GM21619 (cell line): ENCODE data around the gene MCM9.
A peak's percentile ranks its signal among the peaks of the same experiment; 100 is the strongest.

Experiments
- ATAC-seq: cut with Tn5 transposase; IDR thresholded peaks from one replicate; pipeline ENCODE4 v1.9.1; 2021; ENCODE audit not compliant: unreplicated experiment

The MCM9 gene

DNA sequence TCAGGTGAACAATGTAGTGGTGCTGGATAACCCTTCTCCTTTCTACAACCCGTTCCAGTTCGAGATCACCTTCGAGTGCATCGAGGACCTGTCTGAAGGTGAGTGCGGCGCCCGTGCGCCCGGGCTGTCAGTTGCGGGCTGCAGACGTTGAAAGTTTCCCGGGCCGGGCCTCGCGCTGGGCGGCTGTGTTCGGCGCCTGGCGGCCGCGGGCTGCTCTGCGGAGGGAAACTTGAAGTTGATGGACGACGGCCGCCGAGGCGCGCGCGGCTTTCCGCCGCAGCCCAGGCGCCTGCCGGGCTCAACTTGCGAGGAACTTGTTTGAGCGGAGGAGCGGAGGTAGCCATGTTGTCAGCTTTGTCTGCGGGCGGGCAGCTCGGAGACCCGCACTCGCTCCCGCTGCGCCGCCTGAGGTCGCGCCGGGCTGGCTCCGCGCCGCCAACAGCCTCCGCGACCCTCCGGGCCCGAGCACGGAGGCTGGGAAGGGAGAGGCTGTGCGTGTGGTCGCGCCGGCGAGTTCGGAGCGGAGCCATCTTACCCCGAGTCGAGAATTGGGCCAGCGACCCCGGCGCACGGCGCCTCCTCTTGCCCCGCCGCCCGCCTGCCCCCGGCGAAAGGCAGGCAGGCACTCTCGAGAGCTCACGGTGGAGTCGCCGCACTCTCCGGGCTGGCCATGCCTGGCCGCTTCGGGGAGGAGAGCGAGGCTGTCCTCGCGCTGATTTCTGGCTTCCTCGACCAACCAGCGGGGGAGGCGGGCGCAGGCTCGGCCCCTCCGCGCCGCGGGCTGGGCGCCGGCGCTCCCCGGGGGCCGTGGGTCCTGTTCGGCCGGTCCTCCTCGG is 40.3 kb downstream of the MCM9 start:
- ATAC-seq: peak; percentile 35

DNA sequence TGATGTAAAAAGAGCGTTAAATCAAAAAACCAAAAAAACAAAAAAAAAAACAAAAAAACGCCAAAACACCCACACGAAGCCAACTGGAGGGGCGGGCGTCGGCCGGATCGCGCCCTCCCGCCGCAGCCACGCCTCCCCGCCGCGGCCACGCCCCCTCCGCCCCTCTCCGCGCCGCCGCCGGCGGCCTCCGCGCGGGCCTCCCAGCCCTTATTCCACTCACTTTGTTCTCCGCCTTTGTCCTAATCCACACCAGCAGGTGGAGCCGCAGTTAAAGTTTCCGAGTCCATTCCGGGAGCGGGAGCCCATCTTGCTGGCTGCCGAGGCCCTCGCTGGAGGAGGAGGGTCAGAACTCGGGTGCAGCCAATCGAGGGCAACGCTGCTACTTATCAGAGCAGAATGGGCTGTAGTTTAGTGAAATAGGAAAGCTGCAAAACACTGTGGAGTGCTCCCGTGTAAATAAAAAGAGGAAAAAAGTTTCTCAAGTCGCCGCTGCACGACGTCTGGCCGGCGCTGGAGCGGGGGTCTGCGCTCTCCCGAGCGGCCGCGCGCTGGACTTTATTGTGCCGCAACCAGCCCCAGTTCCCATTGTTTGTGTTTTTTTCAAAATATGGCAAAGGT is 41.0 kb downstream of the MCM9 start, which contains the start of gene ASF1A:
Gene ASF1A (plus strand): TSS at position 346 of the 618 bp plus-strand sequence. CDS start 262 bp downstream, at position 608.
- ATAC-seq: peak; percentile 70

DNA sequence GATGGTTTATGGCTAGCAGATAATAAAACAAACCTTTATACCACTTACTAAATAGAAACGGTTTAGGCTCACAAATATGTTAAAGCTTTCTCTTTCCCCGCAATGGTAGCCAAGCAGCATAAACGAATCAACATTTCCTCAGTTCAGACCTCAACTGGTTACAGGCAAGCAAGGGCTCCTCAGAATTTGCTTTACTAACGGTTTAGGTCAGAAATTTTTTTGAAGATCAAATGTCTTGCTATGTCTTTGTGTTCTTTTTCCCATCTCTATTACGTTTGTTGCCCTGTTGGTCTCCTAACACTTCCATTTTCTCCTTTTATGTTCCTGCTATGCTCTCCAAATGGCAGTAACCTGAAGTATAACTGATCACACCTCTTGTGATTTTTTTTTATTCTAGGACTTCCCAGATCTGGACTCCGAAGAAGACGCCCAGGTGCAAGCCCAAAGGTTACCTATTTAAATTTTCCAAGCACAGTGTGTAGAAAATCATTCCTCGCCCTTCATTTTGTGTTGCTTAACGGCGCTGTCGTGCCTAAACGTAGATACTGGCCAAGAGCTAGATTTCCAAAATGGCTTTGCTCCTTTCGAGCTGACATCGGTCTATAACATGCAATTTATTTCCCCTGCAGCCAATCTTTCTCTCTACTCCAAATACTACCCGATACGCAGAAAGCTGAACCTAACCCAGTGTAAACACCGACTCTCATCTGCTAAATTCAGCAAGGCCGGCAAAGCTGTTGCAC is 41.7 kb downstream of the MCM9 start:
- no peak for ATAC-seq

DNA sequence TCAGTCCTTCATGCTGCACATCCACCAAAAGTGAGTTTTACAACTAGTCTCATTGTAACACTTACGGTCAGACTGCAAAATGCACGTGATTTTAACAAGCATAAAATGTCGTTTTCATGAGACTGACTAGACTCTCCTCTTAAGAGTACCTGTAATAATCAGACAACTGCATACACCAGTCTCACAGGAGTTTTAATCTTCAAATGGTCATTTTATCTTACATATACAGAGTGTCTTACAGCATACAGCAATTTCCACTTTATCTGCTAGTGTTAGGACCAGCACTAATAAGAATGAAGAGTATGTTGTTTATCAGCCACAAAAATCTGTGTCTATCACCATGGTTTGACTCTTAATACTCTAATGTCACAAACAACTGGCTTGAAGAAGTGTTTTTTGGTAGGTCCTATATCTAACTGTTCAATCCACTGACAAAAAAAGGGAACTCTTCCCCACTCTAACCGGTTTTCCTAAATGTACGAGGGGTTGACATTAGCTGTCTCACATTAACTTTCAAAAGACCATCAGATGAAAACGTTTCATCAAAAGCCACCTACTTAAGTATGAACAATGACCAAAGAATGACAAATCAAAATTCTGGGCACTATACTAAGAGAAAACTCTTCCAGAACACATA is 42.5 kb downstream of the MCM9 start:
- ATAC-seq: no peak

DNA sequence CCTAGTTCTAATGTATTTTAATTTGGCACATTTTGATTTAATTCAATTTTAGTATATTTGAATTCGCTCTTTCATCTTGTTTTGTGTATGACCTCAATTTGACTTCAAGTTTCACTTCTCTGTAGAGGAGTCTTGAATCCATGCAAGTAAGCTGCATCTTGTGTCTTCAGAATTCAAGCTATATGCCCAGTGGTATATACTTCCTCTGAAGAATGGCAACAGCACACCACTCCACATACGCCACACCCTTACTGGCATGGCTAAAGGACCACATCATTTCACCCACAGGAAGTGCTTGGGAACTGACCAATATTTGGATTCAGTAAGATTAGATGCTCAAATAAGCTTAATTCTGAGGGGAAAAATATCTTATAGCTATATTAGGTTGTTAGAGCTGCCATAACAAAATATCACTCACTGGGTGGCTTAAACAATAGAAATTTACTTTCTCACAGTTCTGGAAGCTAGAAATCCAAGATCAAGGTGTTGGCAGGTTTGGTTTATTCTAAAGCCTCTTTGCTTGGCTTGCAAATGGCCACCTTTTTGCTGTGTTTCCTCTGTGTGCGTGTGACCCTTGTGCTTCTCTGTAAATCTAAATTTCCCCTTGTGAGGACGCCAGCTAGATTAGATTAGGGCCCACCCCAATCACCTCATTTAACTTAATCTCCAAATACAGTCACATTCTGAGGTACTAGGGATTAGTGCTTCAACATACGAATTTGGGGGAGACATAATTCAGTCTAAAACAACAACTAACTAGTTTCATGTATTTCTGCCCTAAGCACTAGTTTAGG is 43.8 kb downstream of the MCM9 start:
- no peak for ATAC-seq

DNA sequence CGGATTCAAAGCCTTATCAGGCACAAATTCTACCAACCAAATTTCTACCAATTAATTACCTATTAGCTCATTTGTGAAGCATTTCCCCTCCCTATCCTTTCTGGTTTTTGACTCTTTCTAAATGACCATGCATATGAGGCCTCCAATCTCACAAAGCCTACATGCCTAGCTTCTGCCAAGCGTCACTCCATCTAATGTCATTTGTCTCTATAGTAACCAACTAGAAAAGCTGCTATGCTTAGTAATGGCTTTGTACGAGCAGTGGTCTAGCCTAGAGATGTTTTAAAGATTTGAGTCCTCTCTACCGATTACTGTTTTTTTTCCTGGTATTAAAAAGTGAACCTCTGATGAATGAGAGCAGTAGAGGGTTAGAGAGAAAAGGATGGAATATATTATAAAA is 45.8 kb downstream of the MCM9 start:
- no peak for ATAC-seq

DNA sequence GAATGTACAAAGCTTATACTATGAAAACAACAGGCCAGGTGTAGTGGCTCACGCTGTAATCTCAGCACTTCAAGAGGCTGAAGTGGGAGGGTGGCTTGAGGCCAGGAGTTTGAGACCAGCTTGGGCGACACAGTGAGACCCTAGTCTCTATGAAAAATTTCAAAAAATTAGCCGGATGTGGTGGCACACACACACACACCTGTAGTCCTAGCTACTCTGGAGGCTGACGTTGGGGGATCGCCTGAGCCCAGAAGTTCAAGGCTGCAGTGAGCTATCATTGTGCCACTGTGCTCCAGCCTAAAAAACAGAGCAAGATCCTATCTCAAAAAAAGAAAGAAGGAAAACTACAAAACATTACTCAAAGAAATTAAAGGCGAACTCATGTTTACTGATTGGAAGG is 48.3 kb downstream of the MCM9 start:
- no peak for ATAC-seq

DNA sequence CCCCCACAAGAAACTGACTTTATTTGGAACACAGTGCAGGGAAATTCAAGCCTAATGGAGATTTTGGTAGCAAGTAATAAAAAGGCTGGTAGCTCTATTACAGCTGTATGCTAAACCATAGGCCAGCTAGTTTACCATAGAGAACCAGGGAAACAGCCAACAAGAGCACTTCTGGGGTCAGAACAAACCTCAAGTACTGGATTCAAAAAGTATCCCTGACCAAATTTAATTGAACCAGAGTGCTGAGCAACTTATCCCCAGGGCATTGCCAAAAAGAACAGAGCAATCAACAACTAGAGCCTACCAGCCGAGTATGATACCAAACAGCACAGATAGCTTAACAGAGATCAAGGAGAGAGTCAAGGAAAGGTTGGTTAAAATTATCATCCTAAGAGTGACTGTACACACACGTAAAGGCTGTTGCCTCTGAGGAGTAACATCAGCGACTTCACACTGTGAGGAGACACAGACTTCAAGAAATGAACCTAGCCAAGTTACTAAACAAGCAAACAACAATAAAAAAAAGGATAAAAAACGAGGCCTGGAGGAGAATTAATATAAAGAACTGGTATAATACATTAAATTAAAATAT is 52.5 kb downstream of the MCM9 start:
- no peak for ATAC-seq

DNA sequence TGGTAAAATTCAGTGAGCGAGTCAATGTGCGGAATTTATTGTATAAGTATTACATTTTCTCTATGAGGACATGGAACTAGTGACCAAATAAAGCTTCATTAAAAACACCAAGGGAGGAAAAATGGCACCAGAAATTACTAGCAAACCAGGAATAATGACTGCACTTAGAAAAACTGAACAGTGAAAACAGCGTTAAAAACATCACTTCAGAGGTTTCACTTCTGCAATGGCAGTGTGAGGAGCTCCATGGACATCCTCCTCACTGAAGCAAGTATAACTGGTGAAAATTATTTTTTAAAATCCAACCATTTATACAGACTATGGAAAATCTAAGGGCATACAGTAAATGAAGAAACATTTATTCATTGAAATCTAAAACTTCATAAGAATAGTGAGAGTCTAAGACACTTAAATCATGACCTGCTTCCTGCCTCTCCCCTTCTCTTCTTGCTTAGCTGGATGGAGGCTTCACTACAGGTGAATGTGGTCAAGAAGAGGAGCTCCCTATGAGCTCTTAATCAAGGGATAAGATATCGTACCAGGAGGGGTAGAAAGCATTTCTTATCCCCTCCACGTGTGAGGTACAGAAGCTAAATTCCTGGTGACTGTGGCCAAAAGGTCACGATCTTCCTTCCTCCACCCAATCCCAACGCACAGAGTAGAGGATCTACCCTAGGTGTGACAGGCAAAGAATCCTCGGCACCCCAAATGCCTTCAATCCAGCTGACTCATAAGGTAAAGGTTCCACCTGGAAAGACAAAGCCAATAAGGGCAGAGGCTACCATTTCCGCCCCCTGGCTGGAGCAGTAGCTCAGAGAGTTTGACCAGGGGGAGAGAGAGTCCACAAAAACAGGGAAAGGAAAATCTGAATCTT is 53.3 kb downstream of the MCM9 start:
- peak; percentile 84 for ATAC-seq

DNA sequence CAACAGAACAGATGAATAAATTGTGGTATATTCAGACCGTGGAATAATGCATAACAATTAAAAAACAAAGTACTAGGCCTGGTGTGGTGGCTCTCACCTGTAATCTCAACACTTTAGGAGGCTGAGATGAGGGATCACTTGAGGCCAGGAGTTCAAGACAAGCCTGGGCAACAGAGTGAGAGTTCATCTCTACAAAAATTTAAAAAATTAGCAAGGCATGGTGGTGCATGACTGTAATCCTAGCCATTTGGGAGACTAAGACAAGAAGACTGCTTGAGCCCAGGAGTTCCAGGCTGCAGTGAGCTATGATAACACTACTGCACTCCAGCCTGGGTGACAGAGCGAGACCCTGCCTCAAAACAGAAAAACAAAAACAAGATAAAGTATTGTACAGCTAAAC is 57.2 kb downstream of the MCM9 start:
- no peak for ATAC-seq

DNA sequence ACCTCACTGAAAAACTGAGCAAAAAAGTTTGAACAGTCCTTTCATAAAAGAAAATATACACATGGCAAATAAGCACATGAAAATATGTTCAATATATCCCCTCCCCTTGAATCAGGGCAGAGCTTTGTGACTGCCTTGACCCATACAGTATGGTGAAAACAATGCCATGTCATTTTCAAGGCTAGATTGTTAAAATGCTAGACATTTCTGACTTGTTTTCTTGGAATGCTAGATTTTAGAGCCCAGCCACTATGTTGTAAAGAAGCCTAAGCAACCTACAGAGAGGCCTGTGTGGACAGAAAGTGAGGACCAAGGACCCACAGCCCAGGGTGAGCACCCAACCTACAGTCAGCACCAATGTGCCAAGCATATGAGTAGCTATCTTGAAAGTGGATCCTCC is 58.1 kb downstream of the MCM9 start:
- no peak for ATAC-seq

DNA sequence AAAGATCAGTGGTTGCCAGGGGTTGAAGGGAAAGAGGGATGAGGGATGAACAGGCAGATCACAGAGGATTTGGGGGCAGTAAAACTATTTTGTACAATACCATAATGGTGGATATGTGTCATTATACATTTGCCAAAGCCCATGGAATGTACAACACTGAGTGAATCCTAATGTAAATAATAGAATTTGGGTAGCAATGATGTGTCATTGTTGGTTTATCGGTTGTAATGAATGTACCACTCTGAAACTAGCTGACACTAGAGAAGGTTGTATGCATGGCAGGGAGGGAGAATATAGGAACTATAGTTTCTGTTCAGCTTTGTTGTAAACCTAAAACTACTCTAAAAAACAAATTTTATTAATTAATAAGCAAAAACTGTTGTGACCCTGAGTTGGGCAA is 58.8 kb downstream of the MCM9 start:
- ATAC-seq: no peak

DNA sequence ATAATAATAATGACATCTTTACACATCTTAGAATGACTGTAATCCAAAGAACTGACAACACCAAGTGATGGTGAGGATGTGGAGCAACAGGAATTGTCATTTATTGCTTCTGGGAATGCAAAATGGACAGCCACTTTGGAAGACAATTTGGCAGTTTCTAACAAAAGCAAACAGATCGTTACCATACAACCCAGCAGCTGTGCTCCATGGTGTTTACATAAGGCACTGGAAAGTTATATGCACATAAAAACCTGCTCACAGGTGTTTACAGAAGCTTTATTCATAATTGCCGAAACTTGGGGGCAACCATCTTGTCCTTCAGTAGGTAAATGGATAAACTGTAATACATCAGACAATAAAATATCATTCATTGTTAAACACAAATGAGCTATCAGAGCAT is 59.3 kb downstream of the MCM9 start:
- no peak for ATAC-seq

DNA sequence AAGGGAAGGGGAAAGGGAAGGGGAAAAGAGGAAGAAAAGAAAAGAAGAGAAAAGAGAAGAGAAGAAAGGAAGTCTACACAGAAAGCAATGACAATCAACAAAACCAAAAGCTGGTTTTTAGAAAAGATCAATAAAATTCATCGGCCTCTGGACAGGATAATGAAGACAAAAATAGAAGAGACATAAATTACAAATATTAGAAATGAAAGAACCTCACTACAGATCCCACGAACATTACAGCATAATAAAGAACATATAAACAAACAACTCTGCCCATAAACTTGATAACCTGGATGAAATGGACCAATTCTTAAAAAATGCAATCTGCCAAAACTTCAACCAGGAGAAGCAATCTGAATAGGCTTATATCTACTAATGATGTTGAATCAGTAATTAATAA is 61.7 kb downstream of the MCM9 start:
- ATAC-seq: no peak

DNA sequence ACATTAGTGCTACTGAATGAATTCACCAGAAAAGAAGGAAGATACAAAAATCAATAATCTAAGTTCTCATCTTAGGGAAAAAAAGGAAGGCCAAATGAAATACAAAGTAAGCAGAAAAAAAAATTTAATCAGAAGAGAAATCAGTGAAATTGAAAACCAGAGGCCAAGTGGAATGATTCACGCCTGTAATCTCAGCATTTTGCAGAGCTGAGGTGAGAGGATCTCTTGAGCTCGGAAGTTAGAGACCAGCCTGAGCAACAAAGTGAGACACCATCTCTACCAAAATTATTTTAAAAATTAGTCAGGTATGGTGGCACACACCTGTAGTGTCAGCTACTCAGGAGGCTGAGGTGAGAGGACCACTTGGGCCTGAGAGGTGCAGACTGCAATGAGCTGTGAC is 62.2 kb downstream of the MCM9 start:
- ATAC-seq: no peak

DNA sequence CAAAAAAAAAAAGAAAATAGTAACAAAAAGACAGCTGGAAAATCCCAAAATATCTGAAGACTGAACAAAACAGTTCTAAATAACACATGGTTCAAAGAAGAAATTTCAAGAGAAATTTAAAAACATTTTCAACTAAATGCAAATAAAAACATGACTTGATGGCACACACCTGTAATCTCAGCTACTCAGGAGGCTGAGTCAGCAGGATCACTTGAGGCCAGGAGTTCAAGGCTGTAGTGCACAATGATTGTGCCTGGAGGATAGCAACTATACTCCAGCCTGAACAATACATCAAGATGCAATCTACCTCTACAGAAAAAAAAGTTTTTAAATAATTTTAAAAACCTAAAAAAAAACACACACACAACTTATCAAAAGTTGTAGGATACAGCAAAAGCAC is 62.6 kb downstream of the MCM9 start:
- ATAC-seq: no peak

DNA sequence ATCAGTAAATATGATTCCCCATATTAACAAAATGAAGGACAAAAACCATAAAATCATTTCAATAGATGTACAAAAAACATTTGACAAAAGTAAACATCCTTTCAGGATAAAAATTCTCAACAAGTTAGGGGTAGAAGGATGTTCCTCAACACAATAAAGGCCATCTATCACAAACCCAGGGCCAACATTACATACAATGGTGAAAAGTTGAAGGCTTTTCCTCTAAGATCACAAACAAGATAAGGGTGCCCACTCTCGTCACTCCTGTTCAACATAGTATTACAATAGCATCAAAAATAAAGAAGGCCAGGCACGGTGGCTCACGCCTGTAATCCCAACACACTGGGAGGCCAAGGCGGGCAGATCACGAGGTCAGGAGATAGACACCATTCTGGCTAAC is 63.6 kb downstream of the MCM9 start:
- ATAC-seq: no peak

DNA sequence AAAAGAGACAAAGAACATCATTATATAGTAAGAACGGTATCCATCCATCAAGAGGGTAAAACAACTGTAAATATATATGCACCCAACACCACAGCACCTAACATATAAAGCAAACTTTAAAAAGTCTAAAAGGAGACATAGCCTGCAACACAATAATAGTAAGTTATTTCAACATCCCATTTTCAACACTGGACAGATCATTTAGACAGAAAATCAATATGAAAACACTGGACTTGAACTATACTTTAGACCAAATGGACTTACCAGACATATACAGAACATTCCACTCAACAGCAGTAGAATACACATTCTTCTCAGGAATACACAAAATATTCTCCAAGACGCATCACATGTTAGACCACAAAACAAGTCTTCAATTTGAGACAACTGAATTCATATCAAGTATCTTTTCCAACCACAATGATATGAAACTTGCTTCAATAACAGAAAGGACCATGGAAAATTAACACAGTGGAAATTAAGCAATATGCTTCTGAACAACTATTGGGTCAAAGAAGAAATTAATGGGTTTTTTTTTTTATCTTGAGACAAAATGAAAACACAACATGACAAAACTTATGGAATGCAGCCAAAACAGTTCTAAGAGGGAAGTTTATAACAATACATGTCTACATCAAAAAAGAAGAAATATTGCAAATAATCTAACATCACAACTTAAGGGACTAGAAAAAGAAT is 64.9 kb downstream of the MCM9 start:
- no peak for ATAC-seq

DNA sequence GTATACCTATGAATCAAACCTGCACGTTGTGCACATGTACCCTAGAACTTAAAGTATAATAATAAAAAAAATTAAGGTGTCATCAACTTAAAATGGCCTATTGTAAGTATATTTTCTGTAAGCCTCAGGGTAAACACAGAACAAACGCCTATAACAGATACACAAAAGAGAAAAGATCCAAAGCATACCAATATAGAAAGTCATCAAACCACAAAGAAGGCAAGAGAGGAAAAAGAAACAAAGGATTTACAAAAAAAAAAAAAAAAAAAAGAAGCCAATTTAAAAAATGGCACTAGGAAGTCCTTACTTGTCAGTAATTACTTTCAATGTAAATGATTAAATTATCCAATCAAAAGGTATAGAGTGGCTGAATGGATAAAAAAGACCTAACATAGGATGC is 65.6 kb downstream of the MCM9 start:
- no peak for ATAC-seq
